Measurements from ENCODE around the gene USP26.

The USP26 gene

DNA sequence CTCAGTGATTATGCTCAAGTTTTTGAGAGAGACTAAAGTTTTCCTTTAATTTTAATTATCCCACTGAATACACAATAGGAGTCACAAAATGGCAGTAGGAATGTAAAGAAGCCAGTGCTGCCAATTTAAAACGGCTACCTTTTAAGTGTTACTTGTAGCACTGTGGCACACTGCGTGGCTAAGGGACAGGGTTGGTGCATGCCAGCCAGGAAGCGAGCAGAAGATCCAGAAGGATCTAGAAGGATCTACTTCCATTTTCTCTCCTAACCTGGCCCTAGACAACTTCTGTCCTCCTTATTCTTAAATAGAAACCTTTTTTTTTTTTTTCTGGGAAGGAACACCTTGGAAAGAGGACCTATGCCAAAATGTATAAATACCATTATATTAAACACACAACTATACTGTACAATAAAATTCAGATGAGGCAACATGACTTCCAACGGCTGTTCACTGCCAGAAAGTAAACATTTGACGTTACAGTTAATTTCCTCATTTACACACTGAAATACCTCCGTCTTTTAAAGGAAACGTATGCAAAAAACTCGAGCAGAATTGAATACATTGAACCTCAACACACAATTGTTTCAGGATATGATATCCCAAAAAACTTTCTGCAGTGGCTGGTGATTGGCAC lies 2.7 kb downstream of the USP26 start:
- H3K4me2 ChIP-seq (ENCODE audit: low read length): no peak overlapping the region
- no peaks in the 10 kb centered on the region for H3K79me2 ChIP-seq (ENCODE audit: insufficient read depth, low read length)
- H2AFZ ChIP-seq (ENCODE audit: low read length): no peak overlapping the region

DNA sequence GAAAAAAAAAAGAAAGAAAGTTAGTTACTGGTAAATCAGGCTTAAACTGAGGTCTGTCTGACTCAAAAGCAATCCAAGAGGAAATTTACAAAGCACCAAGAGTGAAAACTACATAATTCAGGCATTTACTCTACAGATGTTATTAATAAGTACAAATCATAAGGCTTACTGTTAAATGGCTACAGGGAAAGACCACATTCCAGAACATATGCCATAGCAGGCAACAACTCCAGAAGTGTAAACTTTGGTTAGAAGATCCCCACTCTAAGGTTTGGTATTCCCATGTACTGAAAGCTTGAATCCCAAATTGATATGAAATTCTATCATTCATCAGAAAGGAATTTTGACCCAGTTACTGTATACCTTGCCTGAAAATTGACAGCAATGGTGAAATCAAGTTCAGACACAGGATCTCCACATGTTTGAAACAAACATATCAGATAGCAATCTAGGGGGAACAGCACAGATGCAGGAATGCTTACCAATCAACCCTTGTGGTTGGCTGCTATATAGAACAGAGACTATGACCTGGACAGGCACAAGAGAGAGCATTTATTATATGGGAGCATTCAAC lies 6.6 kb downstream of the USP26 start:
- Histone ChIP-seq H4K20me1 (ENCODE audit: insufficient read depth, low read length) (no peaks in the 10 kb centered on the region), H3K27me3 (ENCODE audit: insufficient read depth, low read length) (no peaks in the 10 kb centered on the region), H3K36me3 (ENCODE audit: insufficient read depth, low read length) (no peaks in the 10 kb centered on the region), H3F3A (ENCODE audit: insufficient read depth, low read length) (no peaks in the 10 kb centered on the region), H3K4me1 (ENCODE audit: insufficient read depth, low read length, severe bottlenecking) (no peaks in the 10 kb centered on the region), H3K9ac (ENCODE audit: low read length) (no peak overlapping the region), H3K79me2 (ENCODE audit: insufficient read depth, low read length) (no peaks in the 10 kb centered on the region), H3K9me3 (ENCODE audit: low read length) (no peaks in the 10 kb centered on the region), H3K27ac (ENCODE audit: low read depth, low read length, poor library complexity, severe bottlenecking) (no peak overlapping the region), H3K9me2 (ENCODE audit: low read depth, low read length) (no peaks in the 10 kb centered on the region), H3K4me3 (ENCODE audit: low read depth, low read length, poor library complexity, severe bottlenecking) (no peak overlapping the region), H2AFZ (ENCODE audit: low read length) (no peak overlapping the region), H3K4me2 (ENCODE audit: low read length) (no peak overlapping the region)
- TF ChIP-seq, protein P1, sequence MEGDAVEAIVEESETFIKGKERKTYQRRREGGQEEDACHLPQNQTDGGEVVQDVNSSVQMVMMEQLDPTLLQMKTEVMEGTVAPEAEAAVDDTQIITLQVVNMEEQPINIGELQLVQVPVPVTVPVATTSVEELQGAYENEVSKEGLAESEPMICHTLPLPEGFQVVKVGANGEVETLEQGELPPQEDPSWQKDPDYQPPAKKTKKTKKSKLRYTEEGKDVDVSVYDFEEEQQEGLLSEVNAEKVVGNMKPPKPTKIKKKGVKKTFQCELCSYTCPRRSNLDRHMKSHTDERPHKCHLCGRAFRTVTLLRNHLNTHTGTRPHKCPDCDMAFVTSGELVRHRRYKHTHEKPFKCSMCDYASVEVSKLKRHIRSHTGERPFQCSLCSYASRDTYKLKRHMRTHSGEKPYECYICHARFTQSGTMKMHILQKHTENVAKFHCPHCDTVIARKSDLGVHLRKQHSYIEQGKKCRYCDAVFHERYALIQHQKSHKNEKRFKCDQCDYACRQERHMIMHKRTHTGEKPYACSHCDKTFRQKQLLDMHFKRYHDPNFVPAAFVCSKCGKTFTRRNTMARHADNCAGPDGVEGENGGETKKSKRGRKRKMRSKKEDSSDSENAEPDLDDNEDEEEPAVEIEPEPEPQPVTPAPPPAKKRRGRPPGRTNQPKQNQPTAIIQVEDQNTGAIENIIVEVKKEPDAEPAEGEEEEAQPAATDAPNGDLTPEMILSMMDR (IDR thresholded peaks at IDR 0.05; ENCODE audit: low read length): no peak
- TF ChIP-seq EZH2 (IDR thresholded peaks at IDR 0.05; ENCODE audit: borderline replicate concordance, low read length): no peak

More for the DNA sequence above, 2.7 kb downstream of the USP26 start:
- H3K9me3 ChIP-seq (ENCODE audit: low read length): no peaks in the 10 kb centered on the region
- H3K27me3 ChIP-seq (ENCODE audit: insufficient read depth, low read length): no peaks in the 10 kb centered on the region
- no peaks in the 10 kb centered on the region for H3K36me3 ChIP-seq (ENCODE audit: insufficient read depth, low read length)
- H3K27ac ChIP-seq (ENCODE audit: low read depth, low read length, poor library complexity, severe bottlenecking): no peak overlapping the region
- no peaks in the 10 kb centered on the region for H3K9me2 ChIP-seq (ENCODE audit: low read depth, low read length)
- H4K20me1 ChIP-seq (ENCODE audit: insufficient read depth, low read length): no peaks in the 10 kb centered on the region
- TF ChIP-seq, protein P1 (IDR thresholded peaks at IDR 0.05; ENCODE audit: low read length): no peak
- no peak for TF ChIP-seq EZH2 (IDR thresholded peaks at IDR 0.05; ENCODE audit: borderline replicate concordance, low read length)
- no peak overlapping the region for H3K9ac ChIP-seq (ENCODE audit: low read length)
- no peaks in the 10 kb centered on the region for H3F3A ChIP-seq (ENCODE audit: insufficient read depth, low read length)
- peaks cover 4% of the 10 kb centered on the region for H3K4me1 ChIP-seq (ENCODE audit: insufficient read depth, low read length, severe bottlenecking)
- no peak overlapping the region for H3K4me3 ChIP-seq (ENCODE audit: low read depth, low read length, poor library complexity, severe bottlenecking)

DNA sequence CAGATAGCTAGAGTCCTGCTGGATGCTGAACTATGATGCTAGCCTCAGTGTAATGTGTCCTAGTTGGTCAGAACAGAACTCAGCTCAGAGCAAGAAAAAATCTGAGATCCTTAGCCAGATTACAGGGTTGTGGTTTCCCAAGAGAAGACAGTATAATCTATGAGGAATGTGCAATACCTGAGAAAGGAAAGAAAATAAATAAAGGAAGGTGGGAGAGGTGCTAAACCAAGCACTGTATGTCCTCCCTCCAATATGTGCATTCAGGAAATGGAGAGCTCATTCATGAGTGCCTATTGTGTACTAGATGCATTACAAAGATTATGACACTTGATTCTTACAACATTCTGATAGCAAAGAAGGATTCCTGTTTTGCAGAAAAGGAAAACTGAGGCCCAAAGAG lies 7.5 kb downstream of the USP26 start:
- Histone ChIP-seq H3K4me3 (ENCODE audit: low read depth, low read length, poor library complexity, severe bottlenecking) (no peak overlapping the region), H3K9me2 (ENCODE audit: low read depth, low read length) (no peaks in the 10 kb centered on the region), H3K9ac (ENCODE audit: low read length) (no peak overlapping the region), H3K27ac (ENCODE audit: low read depth, low read length, poor library complexity, severe bottlenecking) (no peak overlapping the region), H3K79me2 (ENCODE audit: insufficient read depth, low read length) (no peaks in the 10 kb centered on the region), H3K36me3 (ENCODE audit: insufficient read depth, low read length) (no peaks in the 10 kb centered on the region), H3K9me3 (ENCODE audit: low read length) (no peaks in the 10 kb centered on the region), H2AFZ (ENCODE audit: low read length) (no peak overlapping the region), H4K20me1 (ENCODE audit: insufficient read depth, low read length) (no peaks in the 10 kb centered on the region), H3F3A (ENCODE audit: insufficient read depth, low read length) (no peaks in the 10 kb centered on the region), H3K27me3 (ENCODE audit: insufficient read depth, low read length) (no peaks in the 10 kb centered on the region), H3K4me1 (ENCODE audit: insufficient read depth, low read length, severe bottlenecking) (no peaks in the 10 kb centered on the region), H3K4me2 (ENCODE audit: low read length) (no peak overlapping the region)
- no peak for TF ChIP-seq EZH2 (IDR thresholded peaks at IDR 0.05; ENCODE audit: borderline replicate concordance, low read length)
- TF ChIP-seq, protein P1 (IDR thresholded peaks at IDR 0.05; ENCODE audit: low read length): no peak

Measured in OCI-LY1 (cell line).